SU-DHL-6 (cell line): ENCODE data around the gene CDH16.
"Not testable (repeated sequence)": the region's sequence is repeated elsewhere in the genome, so short reads cannot be mapped to it uniquely, and the experiment has no call there.

Source experiments
- EZH2phosphoT487 ChIP-seq: fragments of 200-600 bp; sonication (generic), shearing (Covaris generic); conservative IDR thresholded peaks from 2 replicates; pipeline ENCODE4 v1.6.1; 2018; ENCODE audit warnings: mild to moderate bottlenecking, antibody characterized with exemption, low read length, moderate library complexity, mixed read lengths
- TF ChIP-seq, protein P1 (sequence below): fragments of 200-600 bp; sonication (generic); IDR thresholded peaks from one replicate; pipeline ENCODE4 v1.5.1; 2017; ENCODE audit warnings: antibody characterized with exemption, mild to moderate bottlenecking, low read length, moderate library complexity; ENCODE audit not compliant: insufficient read depth, poor library complexity, severe bottlenecking

DNA sequence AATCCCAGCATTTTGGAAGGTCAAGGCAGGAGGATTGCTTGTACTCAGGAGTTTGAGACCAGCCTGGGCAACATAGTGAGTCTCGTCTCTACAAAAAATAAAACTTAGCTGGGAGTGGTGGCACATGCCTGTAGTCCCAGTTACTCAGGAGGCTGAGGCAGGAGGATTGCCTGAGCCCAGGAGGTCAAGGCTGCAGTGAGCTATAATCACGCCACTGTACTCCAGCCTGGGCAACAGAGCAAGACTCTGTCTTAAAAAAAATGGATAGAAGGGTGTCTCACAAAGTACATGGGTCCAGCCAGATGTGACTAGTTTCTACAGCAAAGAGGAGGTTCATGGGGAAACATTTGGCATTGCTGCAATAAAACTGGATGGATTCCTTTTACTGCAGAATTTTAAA is 47.3 kb downstream of the CDH16 start:
- TF ChIP-seq, protein P1, sequence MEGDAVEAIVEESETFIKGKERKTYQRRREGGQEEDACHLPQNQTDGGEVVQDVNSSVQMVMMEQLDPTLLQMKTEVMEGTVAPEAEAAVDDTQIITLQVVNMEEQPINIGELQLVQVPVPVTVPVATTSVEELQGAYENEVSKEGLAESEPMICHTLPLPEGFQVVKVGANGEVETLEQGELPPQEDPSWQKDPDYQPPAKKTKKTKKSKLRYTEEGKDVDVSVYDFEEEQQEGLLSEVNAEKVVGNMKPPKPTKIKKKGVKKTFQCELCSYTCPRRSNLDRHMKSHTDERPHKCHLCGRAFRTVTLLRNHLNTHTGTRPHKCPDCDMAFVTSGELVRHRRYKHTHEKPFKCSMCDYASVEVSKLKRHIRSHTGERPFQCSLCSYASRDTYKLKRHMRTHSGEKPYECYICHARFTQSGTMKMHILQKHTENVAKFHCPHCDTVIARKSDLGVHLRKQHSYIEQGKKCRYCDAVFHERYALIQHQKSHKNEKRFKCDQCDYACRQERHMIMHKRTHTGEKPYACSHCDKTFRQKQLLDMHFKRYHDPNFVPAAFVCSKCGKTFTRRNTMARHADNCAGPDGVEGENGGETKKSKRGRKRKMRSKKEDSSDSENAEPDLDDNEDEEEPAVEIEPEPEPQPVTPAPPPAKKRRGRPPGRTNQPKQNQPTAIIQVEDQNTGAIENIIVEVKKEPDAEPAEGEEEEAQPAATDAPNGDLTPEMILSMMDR: not testable (repeated sequence)
- not testable (repeated sequence) for TF ChIP-seq EZH2phosphoT487
